ENCODE measurements around the gene SUMO2.

DNA sequence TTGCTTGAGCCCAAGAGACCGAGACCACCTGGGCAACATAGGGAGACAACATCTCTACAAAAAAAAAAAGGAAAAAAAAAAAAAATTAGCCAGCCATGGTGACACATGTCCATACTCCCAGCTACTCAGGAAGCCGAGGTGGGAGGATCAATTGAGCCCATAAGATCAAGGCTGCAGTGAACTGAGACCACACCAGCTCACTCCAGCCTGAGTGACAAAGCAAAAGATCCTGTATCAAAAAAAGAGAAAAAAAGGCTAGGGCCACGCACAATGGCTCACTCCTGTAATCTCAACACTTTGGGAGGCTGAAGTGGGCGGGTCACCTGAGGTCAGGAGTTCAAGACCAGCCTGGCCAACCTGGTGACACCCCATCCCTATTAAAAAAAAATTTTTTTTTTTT is 13.8 kb downstream of the SUMO2 start:
- TF ChIP-seq, protein P1, sequence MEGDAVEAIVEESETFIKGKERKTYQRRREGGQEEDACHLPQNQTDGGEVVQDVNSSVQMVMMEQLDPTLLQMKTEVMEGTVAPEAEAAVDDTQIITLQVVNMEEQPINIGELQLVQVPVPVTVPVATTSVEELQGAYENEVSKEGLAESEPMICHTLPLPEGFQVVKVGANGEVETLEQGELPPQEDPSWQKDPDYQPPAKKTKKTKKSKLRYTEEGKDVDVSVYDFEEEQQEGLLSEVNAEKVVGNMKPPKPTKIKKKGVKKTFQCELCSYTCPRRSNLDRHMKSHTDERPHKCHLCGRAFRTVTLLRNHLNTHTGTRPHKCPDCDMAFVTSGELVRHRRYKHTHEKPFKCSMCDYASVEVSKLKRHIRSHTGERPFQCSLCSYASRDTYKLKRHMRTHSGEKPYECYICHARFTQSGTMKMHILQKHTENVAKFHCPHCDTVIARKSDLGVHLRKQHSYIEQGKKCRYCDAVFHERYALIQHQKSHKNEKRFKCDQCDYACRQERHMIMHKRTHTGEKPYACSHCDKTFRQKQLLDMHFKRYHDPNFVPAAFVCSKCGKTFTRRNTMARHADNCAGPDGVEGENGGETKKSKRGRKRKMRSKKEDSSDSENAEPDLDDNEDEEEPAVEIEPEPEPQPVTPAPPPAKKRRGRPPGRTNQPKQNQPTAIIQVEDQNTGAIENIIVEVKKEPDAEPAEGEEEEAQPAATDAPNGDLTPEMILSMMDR (IDR thresholded peaks at IDR 0.05), result no peak
- TF ChIP-seq POLR2A (IDR thresholded peaks at IDR 0.05), result no peak
